Tibial nerve (tissue), 4 donors: ENCODE measurements around the gene IFI27L2.

ENCODE experiments used
- EP300 ChIP-seq, 2 donors: sonication (generic); formaldehyde crosslinking; IDR thresholded peaks; one replicate each; pipeline ENCODE4 v1.6.1; 2017; ENCODE audit warnings: antibody characterized with exemption in 2 of 2, mild to moderate bottlenecking in 1 of 2
- TF ChIP-seq, protein P1 (sequence below), 5 experiments: fragments of 200-600 bp in 3 of 5; fragments of 450-650 bp in 2 of 5; sonication (generic) in 3 of 5; IDR thresholded peaks; one replicate each; pipeline ENCODE4 v1.5.1; 2016 to 2019; ENCODE audit warnings: antibody characterized with exemption in 5 of 5, mild to moderate bottlenecking in 3 of 5, moderate library complexity in 2 of 5

DNA sequence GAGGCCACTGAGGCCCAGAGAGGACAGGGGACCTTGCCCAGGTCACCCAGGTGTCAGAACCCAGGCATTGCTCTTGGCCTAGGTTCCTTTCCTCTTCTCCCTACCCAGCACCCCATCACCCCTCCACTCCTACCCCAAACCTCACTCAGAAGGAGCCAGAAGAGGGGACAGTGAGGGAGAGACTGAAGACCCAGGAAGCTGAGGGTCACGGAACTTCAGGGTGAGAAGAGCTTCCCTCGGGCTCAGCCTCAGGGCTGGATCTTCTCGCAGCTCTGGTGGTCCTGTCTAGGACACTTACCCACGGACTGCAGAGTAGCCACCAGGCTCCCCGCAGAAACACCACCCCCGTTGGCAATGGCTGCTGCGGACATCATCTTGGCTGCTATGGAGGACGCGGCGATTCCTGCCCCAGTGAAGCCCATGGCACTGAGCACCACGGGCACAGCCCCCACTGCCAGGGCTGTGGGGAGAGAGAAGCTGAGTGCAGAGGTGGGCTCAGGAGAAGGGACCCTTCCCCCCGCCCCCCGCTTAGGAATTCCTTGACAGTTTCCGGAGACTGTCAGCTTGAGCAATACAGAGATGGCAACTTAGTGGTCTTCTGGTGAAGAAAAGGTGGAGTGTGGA lies 1.1 kb downstream of the IFI27L2 start:
- TF ChIP-seq, protein P1, sequence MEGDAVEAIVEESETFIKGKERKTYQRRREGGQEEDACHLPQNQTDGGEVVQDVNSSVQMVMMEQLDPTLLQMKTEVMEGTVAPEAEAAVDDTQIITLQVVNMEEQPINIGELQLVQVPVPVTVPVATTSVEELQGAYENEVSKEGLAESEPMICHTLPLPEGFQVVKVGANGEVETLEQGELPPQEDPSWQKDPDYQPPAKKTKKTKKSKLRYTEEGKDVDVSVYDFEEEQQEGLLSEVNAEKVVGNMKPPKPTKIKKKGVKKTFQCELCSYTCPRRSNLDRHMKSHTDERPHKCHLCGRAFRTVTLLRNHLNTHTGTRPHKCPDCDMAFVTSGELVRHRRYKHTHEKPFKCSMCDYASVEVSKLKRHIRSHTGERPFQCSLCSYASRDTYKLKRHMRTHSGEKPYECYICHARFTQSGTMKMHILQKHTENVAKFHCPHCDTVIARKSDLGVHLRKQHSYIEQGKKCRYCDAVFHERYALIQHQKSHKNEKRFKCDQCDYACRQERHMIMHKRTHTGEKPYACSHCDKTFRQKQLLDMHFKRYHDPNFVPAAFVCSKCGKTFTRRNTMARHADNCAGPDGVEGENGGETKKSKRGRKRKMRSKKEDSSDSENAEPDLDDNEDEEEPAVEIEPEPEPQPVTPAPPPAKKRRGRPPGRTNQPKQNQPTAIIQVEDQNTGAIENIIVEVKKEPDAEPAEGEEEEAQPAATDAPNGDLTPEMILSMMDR (IDR thresholded peaks at IDR 0.05): no peak
- TF ChIP-seq EP300 (IDR thresholded peaks at IDR 0.05): no peak
